ENCODE measurements around the gene DNAH12.

DNA sequence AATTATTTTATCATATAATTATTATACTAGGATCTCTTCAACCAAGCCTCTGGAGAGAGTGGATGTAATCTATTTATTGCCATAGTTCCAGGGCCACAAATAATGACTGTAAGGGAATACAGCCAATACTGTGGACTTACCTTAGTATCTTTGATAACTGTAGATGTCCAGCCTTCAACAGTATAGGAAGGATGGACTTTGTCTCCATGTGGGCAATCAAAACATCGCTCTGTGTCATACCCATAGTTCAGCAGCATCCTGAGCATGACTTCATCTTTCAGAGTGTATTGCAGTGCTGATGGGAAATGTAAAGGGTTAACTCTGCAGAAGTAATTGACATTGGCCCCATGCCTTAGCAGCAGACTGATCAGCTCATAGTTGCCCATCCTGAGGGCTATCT, 265.9 kb downstream of the DNAH12 start:
- TF ChIP-seq, protein P1, sequence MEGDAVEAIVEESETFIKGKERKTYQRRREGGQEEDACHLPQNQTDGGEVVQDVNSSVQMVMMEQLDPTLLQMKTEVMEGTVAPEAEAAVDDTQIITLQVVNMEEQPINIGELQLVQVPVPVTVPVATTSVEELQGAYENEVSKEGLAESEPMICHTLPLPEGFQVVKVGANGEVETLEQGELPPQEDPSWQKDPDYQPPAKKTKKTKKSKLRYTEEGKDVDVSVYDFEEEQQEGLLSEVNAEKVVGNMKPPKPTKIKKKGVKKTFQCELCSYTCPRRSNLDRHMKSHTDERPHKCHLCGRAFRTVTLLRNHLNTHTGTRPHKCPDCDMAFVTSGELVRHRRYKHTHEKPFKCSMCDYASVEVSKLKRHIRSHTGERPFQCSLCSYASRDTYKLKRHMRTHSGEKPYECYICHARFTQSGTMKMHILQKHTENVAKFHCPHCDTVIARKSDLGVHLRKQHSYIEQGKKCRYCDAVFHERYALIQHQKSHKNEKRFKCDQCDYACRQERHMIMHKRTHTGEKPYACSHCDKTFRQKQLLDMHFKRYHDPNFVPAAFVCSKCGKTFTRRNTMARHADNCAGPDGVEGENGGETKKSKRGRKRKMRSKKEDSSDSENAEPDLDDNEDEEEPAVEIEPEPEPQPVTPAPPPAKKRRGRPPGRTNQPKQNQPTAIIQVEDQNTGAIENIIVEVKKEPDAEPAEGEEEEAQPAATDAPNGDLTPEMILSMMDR (conservative IDR thresholded peaks at IDR 0.05; ENCODE audit: low read depth, low read length): no peak
- no peak for TF ChIP-seq BHLHE40 (IDR thresholded peaks at IDR 0.05; ENCODE audit: low read depth, low read length)
- no peak for TF ChIP-seq RCOR1 (IDR thresholded peaks at IDR 0.05; ENCODE audit: insufficient replicate concordance, low read length)
- TF ChIP-seq RFX5 (IDR thresholded peaks at IDR 0.05; ENCODE audit: low read depth, low read length): no peak

All from IMR-90 (cell line).